Mesenchymal stem cell (in vitro differentiated cells and primary cell): Measurements from ENCODE around the gene GTF2A1L. TPM values are rescaled to one million over a fixed set of nuclear protein-coding genes. Genes with fewer than 3 reads are reported as not detected.
A peak's percentile ranks its signal among the peaks of the same experiment; 100 is the strongest.

Source experiments
- DNase-seq: peaks from one replicate; pipeline ENCODE4 v3.0.0-alpha.2; 2013
- H2AFZ ChIP-seq: one replicate; pipeline ENCODE4 v1.6.1; 2013; ENCODE audit warnings: low read depth, mild to moderate bottlenecking, control low read depth, inconsistent platforms, low read length, moderate library complexity
- H2AK5ac ChIP-seq: 2 replicates; pipeline ENCODE4 v1.6.1; 2013; ENCODE audit warnings: low read length, moderate library complexity, mild to moderate bottlenecking, inconsistent platforms; ENCODE audit not compliant: severe bottlenecking
- H2BK120ac ChIP-seq: one replicate; pipeline ENCODE4 v1.6.1; 2013; ENCODE audit warnings: low read depth, mild to moderate bottlenecking, inconsistent platforms, low read length, moderate library complexity
- H2BK12ac ChIP-seq, 2 experiments: one replicate each; pipeline ENCODE4 v1.6.1; 2013; ENCODE audit warnings: inconsistent platforms in 2 of 2, low read length in 2 of 2, mild to moderate bottlenecking in 2 of 2, moderate library complexity in 2 of 2, control low read depth in 1 of 2
- H2BK15ac ChIP-seq: one replicate; pipeline ENCODE4 v1.6.1; 2013; ENCODE audit warnings: mild to moderate bottlenecking, low read depth, inconsistent platforms; ENCODE audit not compliant: poor library complexity, severe bottlenecking
- H2BK5ac ChIP-seq: 2 replicates; pipeline ENCODE4 v1.6.1; 2013; ENCODE audit warnings: low read depth, mild to moderate bottlenecking, low read length, control low read depth, inconsistent platforms; ENCODE audit not compliant: poor library complexity, severe bottlenecking
- H3K14ac ChIP-seq, 2 experiments: one replicate each; pipeline ENCODE4 v1.6.1; 2013; ENCODE audit warnings: inconsistent platforms in 2 of 2, low read length in 2 of 2, control low read depth in 1 of 2, mild to moderate bottlenecking in 1 of 2, moderate library complexity in 1 of 2
- H3K18ac ChIP-seq, 2 experiments: one replicate each; pipeline ENCODE4 v1.6.1; 2013; ENCODE audit warnings: inconsistent platforms in 2 of 2, low read length in 2 of 2, control low read depth in 1 of 2, low read depth in 1 of 2, mild to moderate bottlenecking in 1 of 2
- H3K23ac ChIP-seq, 2 experiments: one replicate each; pipeline ENCODE4 v1.6.1; 2013; ENCODE audit warnings: inconsistent platforms in 2 of 2, low read length in 2 of 2, mild to moderate bottlenecking in 2 of 2, moderate library complexity in 2 of 2, control low read depth in 1 of 2
- H3K27ac ChIP-seq: 2 replicates; pipeline ENCODE4 v1.5.1; 2013; ENCODE audit warnings: mild to moderate bottlenecking, moderate library complexity, low read length, control low read depth, inconsistent platforms; ENCODE audit not compliant: poor library complexity, severe bottlenecking
- H3K27me3 ChIP-seq, 2 experiments: 2 replicates each; pipeline versions ENCODE4 v1.6.1 to v1.7.0; 2013; ENCODE audit warnings: low read length in 2 of 2, mild to moderate bottlenecking in 2 of 2, moderate library complexity in 2 of 2, control low read depth in 1 of 2, inconsistent platforms in 1 of 2; ENCODE audit not compliant: control insufficient read depth in 1 of 2, insufficient read depth in 1 of 2
- H3K36me3 ChIP-seq, 2 experiments: 2 replicates each; pipeline versions ENCODE4 v1.6.1 to v1.7.0; 2013; ENCODE audit warnings: low read length in 2 of 2, control low read depth in 1 of 2, inconsistent platforms in 1 of 2, low read depth in 1 of 2, mild to moderate bottlenecking in 1 of 2; ENCODE audit not compliant: insufficient read depth in 2 of 2, control insufficient read depth in 1 of 2
- H3K4ac ChIP-seq, 2 experiments: one replicate each; pipeline ENCODE4 v1.6.1; 2013; ENCODE audit warnings: inconsistent platforms in 2 of 2, low read length in 2 of 2, mild to moderate bottlenecking in 2 of 2, moderate library complexity in 2 of 2, control low read depth in 1 of 2, low read depth in 1 of 2
- H3K4me1 ChIP-seq: 2 replicates; pipeline ENCODE4 v1.6.1; 2013; ENCODE audit warnings: low read depth, low read length, control low read depth; ENCODE audit not compliant: control insufficient read depth, insufficient read depth
- H3K4me2 ChIP-seq: 2 replicates; pipeline ENCODE4 v1.6.1; 2013; ENCODE audit warnings: low read length, mild to moderate bottlenecking, inconsistent platforms; ENCODE audit not compliant: poor library complexity, severe bottlenecking
- H3K4me3 ChIP-seq, 2 experiments: 2 replicates each; pipeline versions ENCODE4 v1.5.1 to v1.7.0; 2013; ENCODE audit warnings: low read length in 2 of 2, mild to moderate bottlenecking in 2 of 2, control low read depth in 1 of 2, low read depth in 1 of 2; ENCODE audit not compliant: insufficient read depth in 1 of 2
- H3K79me1 ChIP-seq: replicated peaks from 2 replicates; pipeline ENCODE4 v1.6.1; 2013; ENCODE audit warnings: mild to moderate bottlenecking, control low read depth, low read length, inconsistent platforms; ENCODE audit not compliant: poor library complexity, severe bottlenecking
- H3K9ac ChIP-seq: 2 replicates; pipeline ENCODE4 v1.7.0; 2013; ENCODE audit warnings: mild to moderate bottlenecking, low read length, moderate library complexity
- H3K9me3 ChIP-seq: 2 replicates; pipeline ENCODE4 v1.7.0; 2013; ENCODE audit warnings: mild to moderate bottlenecking, low read length; ENCODE audit not compliant: control insufficient read depth
- H4K8ac ChIP-seq: one replicate; pipeline ENCODE4 v1.6.1; 2013; ENCODE audit warnings: inconsistent platforms, mild to moderate bottlenecking, low read length, moderate library complexity
- H4K91ac ChIP-seq: one replicate; pipeline ENCODE4 v1.6.1; 2013; ENCODE audit warnings: mild to moderate bottlenecking, low read length, inconsistent platforms
- WGBS: methylation state at CpG from one replicate; pipeline ENCODE4 v1.1.7; 2013; ENCODE audit warnings: mixed read lengths; 5-methylcytosine and 5-hydroxymethylcytosine counted together
- polyA plus RNA-seq, 2 experiments: library from polyadenylated mRNA; stranded (reverse); fragments of 200-250 nt; gene quantifications; one replicate each; pipeline ENCODE4 v1.2.3, GENCODE V29; 2013

Gene GTF2A1L
- polyA plus RNA-seq (2013, experiment 1 of 2) = 0.44 TPM
- polyA plus RNA-seq (2013, experiment 2 of 2) = 0.42 TPM

- no peak for DNase-seq
- H3K23ac ChIP-seq = no peak within 1 kb of the TSS
- no peaks in the 10 kb centered on the region for H3K79me1 ChIP-seq
- 96% methylated on average over 22 of the region's 26 CpGs for WGBS
- H3K18ac ChIP-seq = no peak within 1 kb of the TSS
- no peaks in the 10 kb centered on the region for H3K36me3 ChIP-seq
- no peak within 1 kb of the TSS for H3K9ac ChIP-seq
- H4K8ac ChIP-seq = no peak within 1 kb of the TSS
- H3K27ac ChIP-seq = no peak within 1 kb of the TSS
- no peak within 1 kb of the TSS for H2BK12ac ChIP-seq
- H2BK5ac ChIP-seq = no peak within 1 kb of the TSS
- no peak within 1 kb of the TSS for H3K4ac ChIP-seq
- H4K91ac ChIP-seq = no peak within 1 kb of the TSS
- H3K14ac ChIP-seq = no peak within 1 kb of the TSS
- H3K9me3 ChIP-seq = no peaks in the 10 kb centered on the region
- H2BK120ac ChIP-seq = no peak within 1 kb of the TSS
- H3K4me1 ChIP-seq = no peaks in the 10 kb centered on the region
- no peaks in the 10 kb centered on the region for H3K27me3 ChIP-seq
- no peak within 1 kb of the TSS for H2AK5ac ChIP-seq
- H3K4me2 ChIP-seq = no peak within 1 kb of the TSS
- no peak within 1 kb of the TSS for H2AFZ ChIP-seq
- H3K4me3 ChIP-seq = no peak within 1 kb of the TSS
- H2BK15ac ChIP-seq = no peak within 1 kb of the TSS
These were observed at the start of gene GTF2A1L for GRCh38 chr2:48617618-48618017. GTF2A1L (plus strand) TSS chr2:48617856; CDS start chr2:48617875, 19 bp downstream.

GRCh38 chr2:48568547-48568946 lies 49.1 kb upstream of the GTF2A1L start:
- Histone ChIP-seq H2BK12ac (no peak overlapping the region), H2BK15ac (no peak overlapping the region), H3K18ac (no peak overlapping the region), H3K9ac (no peak overlapping the region), H3K4me1 (peaks cover 4% of the 10 kb centered on the region), H3K27ac (no peak overlapping the region), H3K9me3 (no peaks in the 10 kb centered on the region), H3K4me3 (no peak overlapping the region), H3K36me3 (no peaks in the 10 kb centered on the region), H2BK120ac (no peak overlapping the region), H2AK5ac (no peak overlapping the region), H3K4me2 (no peak overlapping the region), H2BK5ac (no peak overlapping the region), H2AFZ (no peak overlapping the region), H4K91ac (no peak overlapping the region), H3K14ac (no peak overlapping the region), H3K79me1 (no peaks in the 10 kb centered on the region), H3K4ac (no peak overlapping the region), H3K27me3 (no peaks in the 10 kb centered on the region), H3K23ac (no peak overlapping the region), H4K8ac (no peak overlapping the region)
- DNase-seq = no peak
- WGBS = 94% methylated on average over 3 of the region's 4 CpGs

GRCh38 chr2:48569433-48569832 lies 48.2 kb upstream of the GTF2A1L start:
- Histone ChIP-seq H3K4me3 (no peak overlapping the region), H3K4me2 (no peak overlapping the region), H3K27ac (no peak overlapping the region), H3K23ac (no peak overlapping the region), H2BK5ac (no peak overlapping the region), H3K9ac (no peak overlapping the region), H3K27me3 (no peaks in the 10 kb centered on the region), H3K9me3 (no peaks in the 10 kb centered on the region), H3K36me3 (no peaks in the 10 kb centered on the region), H3K14ac (no peak overlapping the region), H2BK15ac (no peak overlapping the region), H3K4me1 (peaks cover 4% of the 10 kb centered on the region), H3K18ac (no peak overlapping the region), H2AFZ (no peak overlapping the region), H2BK120ac (no peak overlapping the region), H2AK5ac (no peak overlapping the region), H3K4ac (no peak overlapping the region), H2BK12ac (no peak overlapping the region), H3K79me1 (no peaks in the 10 kb centered on the region), H4K8ac (no peak overlapping the region), H4K91ac (no peak overlapping the region)
- no peak for DNase-seq

- H2BK120ac ChIP-seq = no peak overlapping the region
- 85% methylated on average over 5 of the region's 5 CpGs for WGBS
These were observed 44.8 kb upstream of the GTF2A1L start for GRCh38 chr2:48572816-48573215.

More at GRCh38 chr2:48572816-48573215, 44.8 kb upstream of the GTF2A1L start:
- Histone ChIP-seq H3K4me1 (no peaks in the 10 kb centered on the region), H4K91ac (no peak overlapping the region), H2AK5ac (no peak overlapping the region), H3K27me3 (no peaks in the 10 kb centered on the region), H3K27ac (no peak overlapping the region), H2BK15ac (no peak overlapping the region), H2BK5ac (no peak overlapping the region), H3K4ac (no peak overlapping the region), H3K4me2 (no peak overlapping the region), H3K23ac (no peak overlapping the region), H3K79me1 (no peaks in the 10 kb centered on the region), H2AFZ (no peak overlapping the region), H3K4me3 (no peak overlapping the region), H3K9me3 (no peaks in the 10 kb centered on the region), H3K18ac (peak overlapping the region in 1 of 2 experiments; percentile 16), H4K8ac (no peak overlapping the region), H3K9ac (no peak overlapping the region), H3K14ac (peak overlapping the region in 1 of 2 experiments; percentile 83), H2BK12ac (no peak overlapping the region), H3K36me3 (no peaks in the 10 kb centered on the region)
- DNase-seq = no peak
